HG02943 (cell line): Measurements from ENCODE around the gene RAD51B.

ENCODE experiments used
- ATAC-seq: cut with Tn5 transposase; IDR thresholded peaks from one replicate; pipeline ENCODE4 v1.9.1; 2021; ENCODE audit warnings: mild to moderate bottlenecking, low read depth, moderate library complexity; ENCODE audit not compliant: unreplicated experiment

RAD51B gene

GRCh38 chr14:68704736-68705720, 885.4 kb downstream of the RAD51B start:
- no peak for ATAC-seq

DNA sequence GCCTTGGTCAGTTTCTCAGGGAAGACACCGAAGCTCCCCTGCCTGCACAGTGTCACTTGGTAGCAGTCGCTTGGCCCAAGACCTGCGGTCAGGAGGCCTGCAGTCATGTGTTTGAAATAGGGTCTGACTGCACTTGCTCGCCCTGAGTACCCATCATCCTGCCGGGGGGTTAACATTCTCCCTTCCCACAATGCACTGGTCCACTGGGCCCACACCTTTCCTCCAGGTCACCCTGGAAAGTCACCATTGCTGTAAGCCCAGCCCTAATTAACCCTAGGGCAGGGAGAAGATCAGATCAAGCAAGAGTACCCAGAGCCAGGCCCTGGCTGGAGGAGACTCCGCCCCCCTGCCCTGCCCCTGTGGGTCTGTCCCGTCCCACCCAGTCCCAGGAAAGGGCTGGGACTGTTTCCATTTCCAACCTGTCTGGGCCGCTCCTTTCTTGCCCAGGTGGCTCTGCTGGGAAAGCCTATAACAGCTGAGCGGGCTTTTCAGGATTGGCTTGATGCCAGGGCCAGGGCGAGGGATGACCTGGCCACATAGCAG, 886.2 kb downstream of the RAD51B start:
- ATAC-seq: no peak

- ATAC-seq: no peak
These were observed 887.9 kb downstream of the RAD51B start for GRCh38 chr14:68707482-68707881.

- ATAC-seq: no peak
These were observed 888.8 kb downstream of the RAD51B start for GRCh38 chr14:68708343-68708742.

DNA sequence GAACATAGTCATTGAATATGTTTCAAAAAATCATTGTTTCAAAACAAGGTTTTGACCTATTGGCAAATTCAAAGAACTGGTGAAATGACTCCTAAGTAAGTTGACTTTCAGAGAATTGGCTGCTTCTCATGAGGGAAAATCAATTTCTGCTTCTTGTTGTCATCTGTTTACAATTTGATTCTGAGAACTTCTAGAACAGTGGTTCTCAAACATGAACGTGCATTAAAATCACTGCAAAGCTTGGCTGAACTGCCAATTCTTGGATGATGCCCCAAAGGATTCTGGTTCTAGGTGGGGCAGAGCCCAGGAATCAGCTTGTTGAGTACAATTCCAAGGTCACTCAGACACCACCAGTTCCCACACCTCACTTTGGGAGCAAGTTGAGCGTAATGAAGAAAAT, 889.4 kb downstream of the RAD51B start:
- no peak for ATAC-seq

DNA sequence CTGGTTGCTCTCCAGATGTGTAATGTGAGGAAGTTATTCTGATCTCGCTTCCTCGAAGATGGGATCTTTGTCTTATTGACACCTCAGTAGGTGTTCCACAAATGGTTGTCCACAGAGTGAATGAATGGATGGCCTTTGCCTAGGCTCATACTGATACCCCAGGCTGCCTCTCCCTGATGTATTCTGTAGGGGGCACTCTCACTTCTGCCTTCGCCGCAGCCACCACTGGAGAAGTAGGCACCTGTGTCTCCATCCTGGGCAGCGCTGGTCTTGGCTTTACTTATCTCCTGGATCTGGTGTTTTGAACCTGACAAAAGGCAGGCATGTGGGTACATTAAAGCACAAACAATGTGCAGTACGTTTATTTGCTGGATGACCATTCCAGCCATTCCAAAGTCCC, 891.2 kb downstream of the RAD51B start:
- no peak for ATAC-seq

DNA sequence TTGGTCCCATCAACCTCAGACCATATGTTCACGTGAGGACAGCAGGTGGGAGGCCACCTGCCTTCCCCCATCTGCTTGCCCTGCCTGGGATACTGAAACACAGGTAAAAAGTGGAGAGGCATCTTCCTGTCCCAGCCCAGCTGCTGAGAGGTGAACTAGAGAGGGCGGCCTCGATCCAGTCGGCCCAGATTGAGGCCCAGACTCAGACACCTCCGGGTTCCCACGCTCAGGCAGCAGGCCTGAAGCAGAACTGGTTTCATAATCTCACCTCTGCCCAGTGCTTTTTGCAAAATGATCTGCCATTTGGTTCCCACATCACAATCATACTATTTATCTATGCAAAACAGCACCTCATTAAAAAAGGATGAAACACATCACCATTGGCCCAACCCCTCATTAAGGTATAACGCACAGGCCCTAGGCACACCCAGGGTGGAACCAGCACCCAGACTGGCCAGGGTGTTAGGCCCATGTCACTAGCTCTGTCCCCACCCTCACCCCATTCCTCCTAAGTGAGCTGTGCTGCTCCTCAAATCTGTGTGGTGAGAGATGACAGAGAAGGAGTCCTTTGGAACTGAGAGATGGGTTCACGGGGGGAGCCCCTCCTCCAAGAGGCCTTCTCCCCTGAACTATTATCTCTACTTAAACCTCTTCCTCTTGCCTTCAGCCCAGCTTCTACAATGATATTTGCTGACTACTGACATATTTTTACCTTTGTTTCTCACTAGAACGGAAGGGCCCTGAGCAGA, 892.2 kb downstream of the RAD51B start:
- ATAC-seq: no peak

- no peak for ATAC-seq
These were observed 893.3 kb downstream of the RAD51B start for GRCh38 chr14:68712703-68713370.

DNA sequence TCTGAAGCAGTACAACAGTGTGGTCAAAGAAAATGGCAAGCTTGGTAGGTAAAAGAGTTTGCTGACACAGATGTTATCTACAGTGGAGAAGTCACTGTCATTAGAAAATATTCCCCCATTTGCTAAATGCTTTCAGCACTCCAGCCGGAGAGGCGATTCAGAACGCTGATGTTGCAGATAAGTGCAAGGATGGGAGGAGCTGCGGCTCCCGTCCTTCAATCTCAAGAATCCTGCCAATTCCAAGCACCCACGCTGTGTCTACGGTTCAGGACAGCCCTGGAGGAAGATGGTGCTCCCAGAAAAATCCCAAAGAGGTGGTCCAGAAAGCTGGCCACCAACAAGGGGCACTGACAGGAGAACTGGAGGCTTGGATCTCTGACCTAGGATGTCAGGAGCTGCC, 894.2 kb downstream of the RAD51B start:
- no peak for ATAC-seq

- ATAC-seq: no peak
These were observed 895.7 kb downstream of the RAD51B start for GRCh38 chr14:68714991-68715924.

DNA sequence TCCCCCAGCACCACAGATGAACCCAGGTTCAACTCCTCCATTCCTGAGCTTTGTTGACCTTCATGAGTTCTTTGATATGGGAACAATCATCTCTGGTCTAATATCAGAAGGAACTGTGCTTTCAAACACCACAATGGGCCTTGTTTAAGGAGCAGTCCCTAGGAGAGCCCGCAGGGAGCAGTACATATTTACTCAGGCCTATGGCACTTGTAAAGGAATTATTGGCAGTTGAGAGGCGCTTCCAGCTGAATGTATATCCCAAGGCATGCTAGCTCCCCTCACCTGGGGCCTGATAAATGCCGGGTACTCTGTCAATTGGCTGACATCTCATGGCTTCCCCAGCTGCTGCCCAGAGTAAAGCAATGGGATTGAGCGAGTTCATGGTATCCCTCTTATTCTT, 897.1 kb downstream of the RAD51B start:
- no peak for ATAC-seq

- no peak for ATAC-seq
These were observed 898.7 kb downstream of the RAD51B start for GRCh38 chr14:68718023-68718990.

- no peak for ATAC-seq
These were observed 900.2 kb downstream of the RAD51B start for GRCh38 chr14:68719634-68720384.

- ATAC-seq: no peak
These were observed 902.6 kb downstream of the RAD51B start for GRCh38 chr14:68722186-68722585.

DNA sequence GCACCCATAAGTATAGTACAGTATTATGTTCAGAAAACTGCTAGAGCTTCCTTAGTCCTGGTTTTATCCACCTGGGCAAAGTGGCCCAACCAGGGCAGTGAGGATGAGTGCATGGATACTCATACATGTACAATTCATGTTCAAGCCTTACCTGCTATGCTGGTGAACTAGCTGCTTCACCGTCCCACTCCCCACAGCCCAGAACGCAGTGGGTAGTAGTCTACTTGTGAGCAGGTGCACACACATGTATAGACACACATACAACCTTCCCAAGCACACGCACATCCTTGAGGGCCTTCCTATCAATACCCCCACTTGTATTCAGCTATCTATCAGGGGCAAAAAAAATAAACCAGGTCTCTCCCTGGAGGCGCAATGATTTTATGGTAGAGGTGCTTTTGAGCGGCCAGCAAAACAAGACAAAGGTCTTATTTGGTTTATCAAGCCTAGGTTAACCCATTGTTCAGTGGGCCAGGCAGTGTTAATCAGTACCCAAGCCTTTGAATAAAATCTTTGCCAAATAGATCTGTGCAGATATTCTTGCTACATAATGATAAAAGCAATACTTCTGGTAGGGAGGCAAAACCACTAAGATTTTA, 903.5 kb downstream of the RAD51B start:
- no peak for ATAC-seq

- no peak for ATAC-seq
These were observed 904.3 kb downstream of the RAD51B start for GRCh38 chr14:68723808-68724268.

DNA sequence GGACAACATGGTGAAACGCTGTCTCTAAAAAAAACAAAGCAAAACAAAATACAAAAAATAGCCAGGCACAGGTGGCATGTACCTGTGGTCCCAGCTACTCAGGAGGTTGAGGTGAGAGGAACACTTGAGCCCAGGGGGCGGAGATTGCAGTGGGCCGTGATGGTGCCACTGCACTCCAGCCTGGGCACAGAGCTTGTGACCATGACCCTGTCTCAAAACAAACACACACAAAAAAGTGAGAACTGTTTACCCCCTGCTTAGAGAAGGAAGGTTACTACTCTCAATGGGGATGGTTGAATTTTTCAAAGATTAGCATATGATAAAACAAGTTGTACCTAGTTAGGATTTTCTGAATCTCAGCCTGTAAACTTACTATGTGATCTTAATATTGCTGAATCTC, 905.3 kb downstream of the RAD51B start:
- no peak for ATAC-seq
